NCI-H2029 (cell line): ENCODE measurements around the gene SH3BP5L.

Source experiments
- DNase-seq: peaks from one replicate; lab custom pipeline; 2025; lab: John Stamatoyannopoulos, UW

Gene SH3BP5L

DNA sequence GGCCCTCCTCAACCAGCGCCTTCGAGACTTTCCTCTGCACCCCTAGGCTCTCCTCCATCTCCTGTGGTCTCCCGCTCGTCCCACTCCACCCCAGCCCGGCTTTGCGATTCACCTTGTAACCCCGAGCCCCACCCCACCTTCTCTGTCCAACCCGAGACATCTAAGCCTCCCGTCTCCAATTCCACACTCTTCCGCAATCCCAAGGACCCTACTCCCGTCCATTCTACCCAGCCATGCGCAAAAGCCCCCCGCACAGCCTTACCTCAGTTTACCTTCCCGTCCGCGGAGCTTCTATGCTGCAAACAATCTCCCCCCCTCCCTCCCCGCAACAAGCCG is 174 bp downstream of the SH3BP5L start:
- no peak for DNase-seq

DNA sequence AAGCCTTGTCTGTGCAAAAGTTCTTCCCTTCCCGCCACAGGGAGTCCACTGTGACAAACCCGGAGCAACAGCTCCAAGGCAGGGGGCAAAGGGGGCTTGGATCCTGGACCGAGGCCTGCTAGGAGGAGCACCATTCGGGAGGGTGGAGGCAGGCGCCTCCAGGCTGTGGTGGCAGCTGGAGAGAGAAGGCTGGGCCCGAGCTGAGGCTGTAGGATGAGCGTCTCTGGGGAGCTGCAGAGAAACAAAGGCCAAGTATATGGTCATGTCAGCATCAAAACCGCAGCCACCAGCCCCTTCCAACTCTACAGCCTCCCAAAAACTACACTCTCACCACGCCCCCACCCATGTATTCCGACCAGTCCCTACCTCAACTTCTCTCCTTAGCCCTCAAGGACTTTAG is 579 bp downstream of the SH3BP5L start:
- DNase-seq = no peak

DNA sequence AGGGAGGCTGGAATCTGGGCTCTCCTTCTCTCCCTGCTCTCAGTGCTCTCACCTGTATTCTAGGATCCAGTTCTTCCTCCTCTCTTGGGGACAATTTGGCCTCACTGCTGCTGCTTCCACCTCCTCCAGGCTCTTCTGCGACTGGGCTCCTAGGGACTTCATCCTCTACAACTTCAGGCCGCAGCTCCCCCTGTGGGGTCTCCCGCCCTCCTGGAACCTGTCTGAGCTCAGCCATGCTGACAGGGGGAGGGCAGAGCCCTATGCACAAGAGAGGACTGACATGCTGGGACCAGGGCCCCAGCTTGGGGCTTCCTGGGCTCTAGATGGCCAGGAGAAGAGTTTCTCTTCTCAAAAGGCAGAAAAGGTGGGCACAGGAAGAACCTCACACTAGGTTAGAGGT is 1.0 kb downstream of the SH3BP5L start:
- DNase-seq = no peak

DNA sequence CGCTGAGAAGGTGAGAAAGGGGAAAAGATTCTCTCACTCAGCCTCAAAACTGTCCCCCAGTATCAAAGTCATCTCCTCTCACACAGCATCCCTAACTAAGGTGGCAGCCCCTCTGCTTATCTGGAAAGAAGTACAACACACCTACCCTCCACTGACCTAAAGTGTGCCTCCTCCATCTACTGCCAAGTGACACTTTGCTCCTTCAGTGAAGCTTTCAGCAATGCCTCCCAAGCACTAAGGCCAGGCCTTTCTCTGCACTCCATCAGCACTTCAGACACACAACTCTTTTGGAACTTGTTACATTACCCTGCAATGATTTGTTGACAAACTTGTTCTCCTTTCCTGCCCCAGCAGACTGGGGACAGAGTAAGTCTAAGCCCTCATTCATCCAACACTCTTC is 1.4 kb downstream of the SH3BP5L start:
- no peak for DNase-seq

DNA sequence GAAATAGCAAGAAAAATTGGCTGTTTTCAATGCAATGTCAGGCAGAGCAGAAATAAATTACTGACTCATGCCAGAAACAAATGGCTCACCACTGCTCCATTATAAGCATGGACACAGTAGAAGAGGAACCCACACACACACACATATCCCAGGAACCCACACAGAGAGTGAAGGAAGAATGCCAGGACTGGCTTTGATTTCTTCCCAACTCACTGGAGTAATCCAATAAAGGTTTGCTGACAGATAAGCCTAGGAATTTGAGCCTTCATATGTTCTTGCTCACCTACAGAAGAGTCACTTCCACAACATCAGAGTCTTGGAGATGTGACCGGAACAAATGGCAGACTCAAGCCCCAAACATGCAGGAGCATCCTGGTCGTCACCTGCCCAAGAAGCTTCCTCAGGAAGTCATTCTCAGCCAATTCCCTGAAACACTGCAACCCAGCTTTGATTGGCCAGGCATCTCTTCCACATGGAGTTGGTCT is 2.2 kb downstream of the SH3BP5L start:
- DNase-seq = no peak

DNA sequence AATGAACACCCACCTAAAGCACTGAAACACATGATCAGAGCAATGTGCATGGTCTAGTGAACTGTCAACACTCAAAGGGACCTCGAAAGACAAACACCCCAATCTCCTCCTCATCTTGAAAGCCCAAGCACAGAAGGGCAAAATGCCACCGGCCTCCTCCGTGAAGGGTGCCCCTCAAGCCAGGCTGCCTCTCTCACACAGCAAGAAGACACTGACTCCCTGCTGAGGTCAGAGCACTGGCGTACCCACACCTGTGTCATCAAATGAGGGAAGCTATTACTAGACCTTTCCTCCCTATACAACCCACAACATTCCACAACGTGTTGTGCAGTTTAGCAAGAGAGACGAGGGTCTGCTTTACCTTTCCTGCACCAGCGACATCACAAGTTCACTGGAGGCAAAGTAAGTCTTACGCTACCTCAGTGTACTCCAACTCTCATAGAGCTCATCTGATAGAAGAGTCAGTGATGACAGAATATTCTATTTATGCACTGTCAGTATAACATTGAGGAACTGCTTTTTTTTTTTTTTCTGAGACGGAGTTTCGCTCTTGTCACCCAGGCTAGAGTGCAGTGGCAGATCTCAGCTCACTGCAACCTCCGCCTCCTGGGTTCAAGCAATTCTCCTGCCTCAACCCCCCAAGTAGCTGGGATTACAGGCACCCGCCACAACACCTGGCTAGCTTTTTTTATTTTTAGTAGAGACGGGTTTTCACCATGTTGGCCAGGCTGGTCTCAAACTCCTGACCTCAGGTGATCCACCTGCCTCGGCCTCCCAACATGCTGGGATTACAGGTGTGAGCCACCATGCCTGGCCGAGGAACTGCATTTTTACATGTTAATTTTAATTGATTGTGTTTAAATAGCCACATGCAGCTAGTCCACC is 3.3 kb downstream of the SH3BP5L start:
- no peak for DNase-seq

DNA sequence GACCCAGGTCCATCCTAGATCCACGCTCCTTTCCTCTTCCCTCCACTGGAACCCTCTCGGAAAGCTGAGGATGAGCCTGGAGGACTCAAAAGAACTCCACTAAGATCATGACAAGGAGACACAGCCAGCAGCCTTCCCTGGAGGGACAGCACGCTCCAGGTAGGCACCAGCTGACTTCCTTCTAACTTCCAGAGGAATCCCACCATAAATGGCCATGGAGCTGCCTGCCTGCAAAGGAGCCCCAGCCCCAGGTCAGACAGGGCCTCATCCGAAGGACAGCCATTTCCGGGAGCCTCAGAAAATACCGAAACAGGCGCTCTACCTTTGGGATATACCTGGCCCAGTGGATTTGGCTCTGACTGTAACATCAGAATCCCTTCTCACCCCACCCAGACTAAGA is 4.1 kb downstream of the SH3BP5L start:
- no peak for DNase-seq

DNA sequence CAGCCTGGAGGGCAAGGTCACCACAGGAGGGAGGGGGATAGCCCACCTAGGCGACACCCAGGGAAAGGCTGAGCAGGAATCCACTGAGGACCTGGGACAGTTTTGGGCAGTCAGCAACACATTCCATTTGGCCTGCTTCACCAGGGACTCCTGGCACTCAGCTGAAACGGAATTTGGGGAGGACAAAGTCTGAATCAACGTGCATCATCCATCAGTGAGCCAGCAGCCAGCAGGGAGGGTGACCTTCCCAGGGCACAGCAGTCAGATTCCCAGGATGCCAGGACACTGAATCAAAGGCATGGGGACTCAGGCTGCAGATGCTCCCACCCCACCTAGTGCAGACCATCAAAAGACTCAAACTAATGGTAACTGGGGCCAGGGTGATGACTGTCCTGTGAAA is 4.6 kb downstream of the SH3BP5L start:
- DNase-seq = no peak

DNA sequence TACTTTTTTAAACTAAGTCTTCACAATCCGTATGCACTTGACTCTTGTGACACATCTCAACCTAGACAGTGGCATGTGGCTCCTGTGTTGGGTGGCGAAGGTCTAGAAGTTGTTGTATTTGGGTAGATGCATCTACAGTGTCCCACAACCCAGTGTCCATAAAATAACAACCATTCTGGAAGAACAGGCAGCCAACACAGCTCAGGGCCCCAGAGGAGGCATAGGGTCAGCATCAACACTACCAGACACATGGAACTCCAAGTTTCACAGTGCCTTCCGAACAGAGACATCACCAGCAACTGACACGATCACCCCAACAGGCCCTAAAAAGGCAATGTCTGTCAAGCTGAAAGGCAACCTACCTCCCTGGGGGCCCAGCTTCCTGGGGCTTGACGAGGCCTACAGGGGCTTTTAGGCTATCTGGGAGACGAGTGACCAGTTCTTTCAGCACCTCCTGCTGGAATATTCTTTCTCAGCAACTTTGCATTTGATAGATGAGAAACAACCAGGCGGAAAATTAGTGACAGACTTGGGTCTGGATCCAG is 5.6 kb downstream of the SH3BP5L start:
- DNase-seq = no peak

DNA sequence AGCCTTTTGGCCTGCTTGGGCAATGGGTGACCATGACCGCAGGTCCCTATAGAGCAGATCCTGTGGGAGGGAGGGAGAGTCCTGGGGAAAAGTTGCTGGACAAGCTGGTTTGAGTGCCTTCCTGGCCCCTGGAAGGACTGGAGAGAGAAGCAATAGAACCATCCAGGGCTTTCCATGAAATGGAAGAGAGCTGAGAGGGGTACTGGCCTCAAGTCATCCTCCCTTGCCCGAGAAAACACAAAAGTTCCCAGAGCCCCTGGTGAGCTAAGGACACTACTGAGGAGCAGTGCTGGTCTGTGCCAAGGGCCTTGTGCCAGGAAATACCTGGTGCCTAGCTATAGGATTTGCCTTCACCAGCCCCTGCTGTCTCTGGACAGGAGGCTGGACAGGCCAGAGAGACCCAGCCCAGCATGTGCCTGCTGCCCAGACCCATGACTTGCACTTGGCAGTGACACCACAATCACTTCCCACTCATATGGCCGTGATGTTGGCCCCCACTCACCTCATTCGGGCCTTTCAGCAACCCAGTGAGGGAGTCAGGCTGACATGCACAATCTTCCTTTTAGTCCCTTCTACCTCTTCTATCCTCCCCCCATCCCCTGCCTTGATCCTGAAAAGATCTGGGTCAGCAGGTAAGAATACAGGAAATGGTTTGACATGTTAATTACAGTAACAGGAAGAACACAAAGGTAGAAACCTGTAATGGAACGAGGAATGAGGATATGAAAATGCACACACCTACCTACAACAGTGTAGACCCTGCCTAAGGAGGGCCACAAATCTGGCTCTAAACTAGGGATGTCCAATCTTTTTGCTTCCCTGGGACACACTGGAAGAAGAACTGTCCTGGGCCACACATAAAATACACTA is 7.0 kb downstream of the SH3BP5L start:
- no peak for DNase-seq

DNA sequence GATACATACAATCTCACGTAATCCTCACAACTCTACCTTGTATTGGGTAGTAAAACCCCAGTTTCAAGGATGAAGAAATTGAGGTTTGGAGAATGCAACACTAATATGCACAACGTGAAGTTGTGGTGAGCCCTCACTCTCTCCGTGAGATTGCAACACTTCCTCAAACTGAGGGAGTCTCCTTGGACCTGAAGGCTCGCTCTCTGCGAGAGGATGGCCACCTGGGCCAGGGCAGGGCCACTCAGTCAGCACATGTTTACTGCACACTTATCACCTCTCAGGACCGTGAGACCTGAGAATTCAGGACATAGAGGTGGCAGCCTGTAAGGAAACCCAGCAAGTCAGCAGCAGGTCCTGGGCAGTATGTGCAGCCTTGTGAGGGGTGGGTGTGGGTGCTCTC is 8.7 kb downstream of the SH3BP5L start:
- DNase-seq = no peak

DNA sequence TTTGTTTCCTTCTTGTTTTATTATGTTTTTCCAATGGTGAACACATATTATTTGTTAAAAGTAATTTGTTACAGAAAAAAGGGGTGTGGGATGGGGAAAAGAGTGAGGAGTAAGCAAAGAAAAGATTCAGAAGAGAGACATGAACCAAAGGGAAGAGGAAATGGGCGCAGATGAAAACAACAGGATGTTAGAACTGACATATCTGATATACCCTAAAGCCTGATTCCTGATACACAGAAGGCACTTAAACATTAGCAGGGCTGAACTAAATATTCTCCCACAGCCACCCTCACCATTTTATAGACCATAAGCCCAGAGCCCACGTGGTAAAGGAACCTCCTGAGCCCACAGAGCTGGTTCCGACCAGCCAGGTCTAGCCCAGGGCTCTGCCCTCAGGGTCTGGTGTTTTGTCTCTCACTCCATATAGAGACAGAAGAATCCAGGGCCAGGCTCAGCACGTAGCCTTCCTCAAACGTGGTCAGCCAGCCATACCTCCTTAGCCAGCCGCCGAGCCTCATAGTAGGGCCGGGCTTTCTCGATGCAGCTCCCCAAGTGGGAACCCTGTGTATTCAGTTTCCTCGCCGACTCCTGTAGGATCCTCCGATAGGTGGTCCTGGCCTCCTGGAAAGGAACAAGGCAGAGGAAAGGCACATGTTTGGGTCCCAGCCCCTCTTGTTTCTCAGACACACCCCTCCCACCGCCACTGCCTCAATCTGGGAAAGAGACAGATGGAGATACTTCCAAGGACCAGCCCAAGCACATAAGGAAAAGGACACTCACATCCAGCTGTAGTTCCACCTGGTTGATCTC is 9.5 kb downstream of the SH3BP5L start:
- DNase-seq = no peak

DNA sequence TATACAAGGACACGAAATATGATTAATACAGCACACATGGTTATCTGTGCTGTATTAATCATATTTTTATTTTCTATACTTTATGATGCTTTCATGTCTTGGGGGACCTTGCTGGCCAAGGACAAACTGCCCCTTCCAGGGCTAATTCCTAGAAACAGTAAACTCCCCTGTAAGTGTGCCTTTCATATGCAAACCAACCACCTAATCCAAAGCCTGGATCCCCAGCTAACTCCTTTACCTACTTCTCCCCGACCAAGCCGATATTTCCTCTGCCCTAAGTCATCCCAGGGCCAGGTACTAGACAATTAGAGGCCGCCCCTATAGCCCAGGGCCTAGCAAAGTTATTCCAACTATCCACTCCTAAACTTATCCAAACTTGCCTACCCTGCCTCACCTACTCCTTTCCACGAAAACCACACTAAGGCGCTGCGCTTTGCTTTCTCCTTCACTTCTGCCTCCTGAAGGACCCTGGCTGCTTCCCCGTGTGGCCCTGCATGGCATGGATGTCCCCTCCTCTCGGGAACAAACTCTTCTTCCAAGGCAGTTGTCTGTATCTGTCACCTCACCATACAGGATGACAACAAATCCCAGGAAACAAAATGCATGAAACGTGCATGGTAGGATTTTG is 10.2 kb downstream of the SH3BP5L start:
- DNase-seq = no peak

DNA sequence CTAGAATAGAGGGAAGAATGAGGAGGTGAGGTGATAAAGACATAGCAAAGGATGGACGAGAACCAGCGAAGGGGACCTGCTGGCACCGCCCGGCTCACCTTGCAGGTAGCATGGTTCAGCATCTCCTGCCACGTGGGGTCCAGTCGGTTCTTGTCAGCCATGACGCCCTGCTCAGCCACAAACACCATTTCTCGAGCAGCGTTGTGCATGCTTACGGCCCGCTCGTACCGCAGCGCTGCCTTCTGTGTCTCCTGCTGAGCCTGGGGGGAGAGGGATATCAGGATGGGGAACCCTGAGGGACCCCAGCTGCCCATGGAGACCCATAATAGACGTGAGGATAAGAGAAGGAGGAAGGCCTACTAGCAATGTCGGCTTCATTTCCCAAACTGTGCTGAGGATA is 11.4 kb downstream of the SH3BP5L start:
- DNase-seq = no peak

DNA sequence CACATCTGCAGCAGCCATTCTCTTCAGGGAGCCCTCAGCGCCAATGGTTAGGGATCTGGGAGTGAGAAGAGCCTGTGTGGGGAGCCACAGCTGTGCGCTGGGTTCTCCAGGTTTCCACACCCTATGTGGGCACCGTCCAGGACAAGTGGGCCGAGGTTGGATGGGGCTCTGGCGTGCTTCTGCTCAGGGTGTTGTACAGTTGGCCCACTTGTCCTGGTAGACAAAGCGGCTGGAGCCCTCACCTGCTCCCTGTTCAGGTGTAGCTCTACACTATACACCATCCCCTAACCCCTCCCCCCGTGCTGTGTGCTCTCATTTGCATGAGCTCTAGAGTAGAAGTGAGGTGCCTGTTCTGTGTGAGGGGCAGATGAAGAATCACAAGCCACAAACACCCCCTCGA is 12.2 kb downstream of the SH3BP5L start:
- DNase-seq = no peak

DNA sequence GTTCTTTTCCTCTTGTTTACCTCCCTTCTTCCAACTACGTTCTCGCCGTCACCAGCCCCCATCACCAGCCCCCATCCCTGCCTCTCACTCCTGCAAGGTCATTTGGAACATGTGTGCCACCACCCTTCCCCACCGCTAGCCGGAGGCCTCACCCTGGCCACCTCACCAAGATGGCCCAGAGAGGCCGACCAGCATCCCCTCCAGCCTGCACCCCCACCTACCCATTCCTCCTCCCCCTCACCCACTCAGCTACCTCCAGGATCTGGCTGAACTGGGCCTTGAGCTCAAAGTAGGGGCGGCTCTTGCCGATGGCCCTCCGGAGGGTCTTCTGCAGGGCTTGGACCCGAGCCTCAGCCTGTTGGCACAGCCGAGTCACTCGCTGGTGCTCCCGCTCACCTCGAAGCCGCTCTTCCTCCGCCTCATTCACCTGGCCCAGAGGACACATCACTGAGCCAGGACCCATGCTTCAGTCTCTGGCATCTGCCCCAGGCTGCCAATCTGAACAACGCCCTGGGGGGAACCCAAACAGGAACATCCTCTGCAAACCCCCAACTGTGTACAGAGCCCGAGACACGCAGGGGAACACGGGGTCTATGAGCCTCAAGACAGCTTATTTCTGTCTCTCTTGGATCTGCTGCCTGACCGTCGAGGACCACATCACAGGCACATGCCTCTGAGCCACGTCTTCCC is 12.8 kb downstream of the SH3BP5L start:
- no peak for DNase-seq

DNA sequence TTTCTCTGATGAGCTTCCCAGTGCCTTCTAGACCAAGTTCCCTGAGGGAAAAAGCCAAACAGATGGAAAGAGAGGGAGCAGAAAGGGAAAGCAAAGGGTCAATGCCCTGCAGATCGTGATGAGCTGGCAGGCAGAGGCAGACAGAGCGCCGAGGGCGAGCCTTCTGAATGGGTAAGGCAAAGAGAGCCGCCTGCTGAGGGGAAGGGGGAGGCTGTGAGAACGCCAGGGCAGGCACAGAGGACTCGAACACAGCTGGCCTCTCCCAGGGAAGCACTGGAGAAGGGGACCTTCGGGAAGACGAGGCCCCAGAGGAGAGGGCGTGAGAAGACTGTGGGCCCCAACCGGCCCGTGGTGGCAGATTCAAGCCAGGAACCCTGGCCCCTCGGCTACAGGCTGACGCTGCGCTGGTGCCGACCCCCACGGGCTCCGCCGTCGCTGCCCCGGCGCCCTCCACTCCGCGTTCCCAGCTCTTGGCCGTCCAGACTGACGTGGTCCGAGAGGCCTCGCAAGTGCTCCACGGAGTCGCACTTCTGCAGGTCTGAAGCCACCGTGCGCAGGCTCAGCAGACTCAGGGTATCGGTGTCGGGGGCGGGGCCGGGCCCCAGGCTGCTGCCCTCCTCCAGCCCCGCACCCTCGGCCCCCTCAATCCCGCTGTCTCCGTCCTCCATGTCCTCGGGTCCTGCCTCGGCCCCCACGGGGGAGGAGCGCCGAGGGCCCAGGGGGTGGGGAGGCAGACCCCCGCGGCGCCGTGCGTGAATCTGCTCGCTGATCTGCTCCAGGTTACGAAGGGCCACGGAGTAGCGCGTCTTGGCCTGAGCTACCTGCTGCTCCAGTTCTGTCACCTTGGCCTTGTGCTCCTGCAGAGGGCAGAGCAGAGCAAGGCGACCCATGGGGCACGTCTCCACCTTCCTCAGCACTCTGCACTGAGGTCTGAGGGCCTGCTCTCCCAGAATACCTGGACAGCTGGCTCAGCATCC is 13.9 kb downstream of the SH3BP5L start:
- no peak for DNase-seq

DNA sequence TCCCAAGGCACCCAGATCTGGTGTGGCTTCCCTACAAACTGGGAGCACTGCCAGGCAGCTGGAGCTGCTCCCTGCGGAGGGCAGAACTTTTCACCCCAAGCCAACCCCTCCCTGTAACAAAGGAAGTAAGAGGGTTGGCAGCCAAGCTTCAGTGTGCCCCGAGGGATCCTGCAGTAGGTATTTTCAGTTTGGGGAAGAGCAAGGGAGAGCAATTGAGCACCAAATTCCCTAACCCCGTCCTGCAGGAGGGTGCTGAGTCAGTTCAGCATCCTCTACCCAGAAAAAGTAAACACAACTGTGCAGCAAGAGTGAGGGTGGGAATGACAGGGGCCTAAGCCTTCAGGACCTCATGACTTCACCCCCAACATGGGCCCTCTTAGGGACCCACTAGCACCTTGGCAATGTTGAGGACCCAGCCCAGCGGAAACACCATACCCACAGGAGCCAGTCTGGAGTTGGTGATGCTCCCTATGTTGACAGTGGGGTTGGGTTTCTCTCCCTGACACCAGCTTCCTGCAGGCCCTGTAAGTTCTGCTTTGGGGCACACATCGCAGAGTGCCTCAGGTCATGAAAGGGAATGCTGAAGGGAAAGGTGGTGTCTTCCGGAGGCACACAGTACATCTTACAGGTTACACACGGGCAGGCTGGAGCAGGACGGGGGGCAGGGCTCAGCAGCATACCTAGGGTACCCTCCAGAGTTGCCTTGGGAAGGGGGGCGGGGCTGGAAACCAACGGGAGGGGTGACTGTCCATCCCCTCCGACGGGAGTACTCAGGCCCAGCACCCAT is 14.8 kb downstream of the SH3BP5L start:
- DNase-seq = no peak
